Fibroblast of the aortic adventitia (primary cell): ENCODE data around the gene TFB2M. TPM values are rescaled to one million over a fixed set of nuclear protein-coding genes. Genes with fewer than 3 reads are reported as not detected.

Source experiments
- DNase-seq: peaks from one replicate; pipeline ENCODE4 v3.0.0-alpha.2; 2010; ENCODE audit warnings: low read depth
- H3K4me3 ChIP-seq: 2 replicates; pipeline ENCODE4 v1.5.1; 2011; ENCODE audit warnings: low read depth, mild to moderate bottlenecking, control low read depth, low read length, moderate library complexity
- small RNA-seq: library from RNA; depleted of rRNA; stranded (forward); fragments of <200 nt; gene quantifications from one replicate; pipeline ENCODE3, GENCODE V24; 2012
- total RNA-seq: library from RNA; depleted of rRNA; stranded (reverse); fragments of >200 nt; gene quantifications from 2 replicates; pipeline ENCODE4 v1.2.3, GENCODE V29; 2012; ENCODE audit warnings: low replicate concordance
- TF ChIP-seq, protein P1 (sequence below): IDR thresholded peaks from 2 replicates; pipeline ENCODE4 v1.5.1; 2011; ENCODE audit warnings: mild to moderate bottlenecking, low read length, control low read depth, inconsistent platforms; ENCODE audit not compliant: insufficient read depth

Gene TFB2M
- total RNA-seq, 1 donor = 22.2 TPM

GRCh38 chr1:246503341-246503740, 62.7 kb downstream of the TFB2M start:
- no peak overlapping the region for H3K4me3 ChIP-seq
- DNase-seq = no peak
- TF ChIP-seq, protein P1, sequence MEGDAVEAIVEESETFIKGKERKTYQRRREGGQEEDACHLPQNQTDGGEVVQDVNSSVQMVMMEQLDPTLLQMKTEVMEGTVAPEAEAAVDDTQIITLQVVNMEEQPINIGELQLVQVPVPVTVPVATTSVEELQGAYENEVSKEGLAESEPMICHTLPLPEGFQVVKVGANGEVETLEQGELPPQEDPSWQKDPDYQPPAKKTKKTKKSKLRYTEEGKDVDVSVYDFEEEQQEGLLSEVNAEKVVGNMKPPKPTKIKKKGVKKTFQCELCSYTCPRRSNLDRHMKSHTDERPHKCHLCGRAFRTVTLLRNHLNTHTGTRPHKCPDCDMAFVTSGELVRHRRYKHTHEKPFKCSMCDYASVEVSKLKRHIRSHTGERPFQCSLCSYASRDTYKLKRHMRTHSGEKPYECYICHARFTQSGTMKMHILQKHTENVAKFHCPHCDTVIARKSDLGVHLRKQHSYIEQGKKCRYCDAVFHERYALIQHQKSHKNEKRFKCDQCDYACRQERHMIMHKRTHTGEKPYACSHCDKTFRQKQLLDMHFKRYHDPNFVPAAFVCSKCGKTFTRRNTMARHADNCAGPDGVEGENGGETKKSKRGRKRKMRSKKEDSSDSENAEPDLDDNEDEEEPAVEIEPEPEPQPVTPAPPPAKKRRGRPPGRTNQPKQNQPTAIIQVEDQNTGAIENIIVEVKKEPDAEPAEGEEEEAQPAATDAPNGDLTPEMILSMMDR = no peak

DNA sequence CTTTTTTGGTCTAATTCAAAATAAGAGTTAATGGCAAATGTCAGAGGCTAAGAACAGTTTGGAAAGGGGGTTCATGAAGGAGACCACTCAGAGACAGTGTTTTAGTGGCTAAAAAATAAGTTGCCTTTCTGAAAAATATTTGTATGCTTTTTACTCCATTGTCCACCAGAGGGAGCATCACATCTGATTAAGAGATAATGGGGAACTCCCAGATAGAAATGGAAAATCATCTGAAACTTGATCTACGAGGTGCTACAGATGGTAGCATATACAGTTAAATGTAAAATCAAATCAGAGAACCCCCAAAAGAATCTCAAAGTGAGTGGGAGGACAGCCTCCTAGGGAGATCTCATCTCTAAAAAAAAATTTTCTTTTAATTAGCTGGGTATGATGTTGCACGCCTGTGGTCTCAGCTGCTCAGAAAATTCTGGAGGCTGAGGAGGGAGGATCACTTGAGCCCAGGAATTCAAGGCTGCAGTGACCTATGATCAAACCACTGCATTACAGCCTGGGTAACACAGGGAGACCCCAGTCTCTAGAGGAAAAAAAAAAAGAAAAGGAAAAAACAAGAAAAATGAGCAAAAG, 68.6 kb downstream of the TFB2M start:
- TF ChIP-seq, protein P1 = peak; percentile 67
- DNase-seq = peak; percentile 86
- H3K4me3 ChIP-seq = no peak overlapping the region

- TF ChIP-seq, protein P1 = peak; percentile 91
- no peak overlapping the region for H3K4me3 ChIP-seq
- peak; percentile 86 for DNase-seq
These were observed 73.3 kb downstream of the TFB2M start for GRCh38 chr1:246492611-246493245.

DNA sequence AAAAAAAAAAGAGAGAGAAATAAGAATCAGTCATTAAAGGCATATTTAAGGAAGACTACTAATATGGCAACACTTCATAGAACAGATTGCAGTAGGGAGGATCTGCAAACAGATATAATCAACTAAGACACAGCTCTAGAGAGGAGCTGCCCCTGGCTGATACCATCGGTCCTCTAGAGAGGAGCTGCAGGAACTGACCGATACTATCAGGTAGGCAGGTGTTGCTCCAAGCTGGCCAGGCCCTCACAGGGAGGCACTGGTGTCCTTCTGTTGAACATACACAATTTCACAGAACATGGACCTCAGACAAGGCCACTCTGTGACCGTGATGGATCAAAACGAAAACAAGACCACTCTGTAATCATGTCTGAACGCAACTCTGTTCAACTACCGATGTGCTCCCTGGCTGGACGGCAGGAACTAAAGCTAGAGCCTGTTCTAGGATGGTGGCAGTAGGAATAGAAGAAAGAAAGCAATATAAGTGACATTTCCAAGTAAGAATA, 74.5 kb downstream of the TFB2M start:
- TF ChIP-seq, protein P1 = no peak
- DNase-seq = no peak
- no peak overlapping the region for H3K4me3 ChIP-seq

Small RNA genes within 50 kb of the gene (small RNA-seq; reads per million reads assigned to genes)
- not detected for gene AL356583.2

Other genes starting within 250 kb of the TFB2M start
- 45.5 and 53.1 TPM in 2 replicates for gene SMYD3, start 59.0 kb downstream of the TFB2M start, total RNA-seq
- gene CNST, start 195 bp upstream of the TFB2M start, total RNA-seq = 13.1 and 25.2 TPM in 2 replicates
- 24.8 and 55.1 TPM in 2 replicates for gene SCCPDH, start 158.1 kb upstream of the TFB2M start, total RNA-seq